Astrocyte of the cerebellum (primary cell): ENCODE data around the gene APP.

Source experiments
- DNase-seq: peaks from one replicate; pipeline ENCODE4 v3.0.0-alpha.2; 2011; ENCODE audit warnings: low read depth
- H3K4me3 ChIP-seq: 2 replicates; pipeline ENCODE4 v1.5.1; 2011; ENCODE audit warnings: mild to moderate bottlenecking, low read depth, low read length, moderate library complexity
- in situ Hi-C: cut with HindIII; loops from 2 replicates; pipeline ENCODE4 v1.10.0; 2017; ENCODE audit warnings: low sequenced_read_pairs
- TF ChIP-seq, protein P1 (sequence below): IDR thresholded peaks from 2 replicates; pipeline ENCODE4 v1.5.1; 2012; ENCODE audit warnings: low read length, low read depth, moderate library complexity, mild to moderate bottlenecking; ENCODE audit errors: missing control alignments

Gene APP

DNA sequence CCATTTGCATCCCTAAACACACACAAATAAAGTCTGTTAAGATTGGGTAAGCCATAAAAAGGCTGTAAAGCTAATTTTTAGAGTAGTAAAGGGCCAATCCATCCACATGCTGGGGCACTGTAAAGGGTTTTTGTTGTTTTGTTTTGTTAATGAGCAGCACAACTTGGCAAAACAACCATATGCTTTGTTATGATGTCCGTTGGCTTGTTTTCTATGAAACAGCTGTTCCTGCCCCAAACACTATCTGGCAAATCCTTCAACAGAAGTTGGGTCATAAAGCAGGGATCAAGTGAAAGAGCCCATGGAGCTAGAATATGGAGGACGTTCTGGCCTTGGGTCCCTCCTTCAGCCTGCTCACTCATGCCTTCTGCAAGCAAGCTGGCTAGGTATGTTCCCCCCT, 183.6 kb downstream of the APP start:
- TF ChIP-seq, protein P1, sequence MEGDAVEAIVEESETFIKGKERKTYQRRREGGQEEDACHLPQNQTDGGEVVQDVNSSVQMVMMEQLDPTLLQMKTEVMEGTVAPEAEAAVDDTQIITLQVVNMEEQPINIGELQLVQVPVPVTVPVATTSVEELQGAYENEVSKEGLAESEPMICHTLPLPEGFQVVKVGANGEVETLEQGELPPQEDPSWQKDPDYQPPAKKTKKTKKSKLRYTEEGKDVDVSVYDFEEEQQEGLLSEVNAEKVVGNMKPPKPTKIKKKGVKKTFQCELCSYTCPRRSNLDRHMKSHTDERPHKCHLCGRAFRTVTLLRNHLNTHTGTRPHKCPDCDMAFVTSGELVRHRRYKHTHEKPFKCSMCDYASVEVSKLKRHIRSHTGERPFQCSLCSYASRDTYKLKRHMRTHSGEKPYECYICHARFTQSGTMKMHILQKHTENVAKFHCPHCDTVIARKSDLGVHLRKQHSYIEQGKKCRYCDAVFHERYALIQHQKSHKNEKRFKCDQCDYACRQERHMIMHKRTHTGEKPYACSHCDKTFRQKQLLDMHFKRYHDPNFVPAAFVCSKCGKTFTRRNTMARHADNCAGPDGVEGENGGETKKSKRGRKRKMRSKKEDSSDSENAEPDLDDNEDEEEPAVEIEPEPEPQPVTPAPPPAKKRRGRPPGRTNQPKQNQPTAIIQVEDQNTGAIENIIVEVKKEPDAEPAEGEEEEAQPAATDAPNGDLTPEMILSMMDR: no peak
- DNase-seq: no peak
- in situ Hi-C loops: no loop called here
- no peak overlapping the region for H3K4me3 ChIP-seq

DNA sequence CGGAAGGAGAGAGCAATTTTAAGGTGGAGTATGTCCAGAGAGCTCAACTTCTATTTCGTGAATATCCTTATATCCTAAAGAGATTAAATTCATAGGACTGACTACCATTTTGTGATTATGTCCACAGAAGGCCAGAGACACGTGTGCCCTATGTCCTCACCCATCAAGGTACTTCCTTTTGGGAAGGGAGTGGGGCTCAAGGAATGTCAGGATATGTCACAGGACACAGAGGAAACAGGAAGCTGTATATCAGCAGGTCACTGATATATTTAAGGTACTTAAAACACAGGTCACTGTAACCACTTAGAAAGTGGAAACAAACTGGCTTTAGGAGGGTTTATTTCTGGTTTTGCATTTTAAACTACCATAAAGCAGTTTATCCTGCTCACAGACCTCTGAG, 184.6 kb downstream of the APP start:
- no peak overlapping the region for H3K4me3 ChIP-seq
- no peak for DNase-seq
- TF ChIP-seq, protein P1: no peak
- in situ Hi-C loops: no loop called here

DNA sequence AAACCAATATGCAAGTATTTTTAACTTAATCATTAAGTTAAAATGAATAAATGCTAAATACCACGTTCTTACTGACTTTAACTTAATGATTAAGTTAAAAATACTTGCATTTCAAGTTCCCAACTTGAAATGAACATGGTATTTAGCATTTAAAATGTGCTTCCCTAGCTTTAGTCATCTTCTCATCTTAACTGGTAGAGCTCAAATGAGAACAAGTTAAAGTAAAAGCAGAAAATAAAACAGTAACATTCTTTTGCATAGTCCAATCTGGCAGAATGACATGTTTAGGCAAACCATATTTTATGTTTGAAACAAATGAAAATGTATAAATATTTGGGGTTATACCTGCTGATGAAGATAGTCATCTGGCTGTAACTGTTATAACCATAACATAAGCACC, 186.0 kb downstream of the APP start:
- no peak for DNase-seq
- in situ Hi-C loops: no loop called here
- no peak overlapping the region for H3K4me3 ChIP-seq
- TF ChIP-seq, protein P1: no peak

DNA sequence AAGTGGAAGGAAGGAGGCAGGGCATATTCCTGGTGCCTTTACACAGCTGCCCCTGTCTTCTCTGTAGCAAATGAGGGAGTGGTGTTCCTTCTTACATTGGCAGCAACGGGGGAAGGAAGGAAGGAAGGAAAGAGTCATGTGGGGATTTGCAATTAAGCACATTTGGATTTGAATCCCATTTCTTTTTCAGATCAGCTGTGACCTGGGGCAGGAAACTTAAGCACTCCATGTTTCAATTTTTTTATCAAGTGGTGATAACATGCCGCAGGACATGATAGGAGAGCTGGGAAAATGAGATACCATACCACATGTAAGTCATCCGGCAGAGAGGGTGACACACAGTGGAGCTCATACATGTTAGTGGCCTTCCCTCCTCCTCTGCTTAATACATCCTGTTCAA, 186.8 kb downstream of the APP start:
- TF ChIP-seq, protein P1: no peak
- DNase-seq: no peak
- in situ Hi-C loops: no loop called here
- H3K4me3 ChIP-seq: no peak overlapping the region

DNA sequence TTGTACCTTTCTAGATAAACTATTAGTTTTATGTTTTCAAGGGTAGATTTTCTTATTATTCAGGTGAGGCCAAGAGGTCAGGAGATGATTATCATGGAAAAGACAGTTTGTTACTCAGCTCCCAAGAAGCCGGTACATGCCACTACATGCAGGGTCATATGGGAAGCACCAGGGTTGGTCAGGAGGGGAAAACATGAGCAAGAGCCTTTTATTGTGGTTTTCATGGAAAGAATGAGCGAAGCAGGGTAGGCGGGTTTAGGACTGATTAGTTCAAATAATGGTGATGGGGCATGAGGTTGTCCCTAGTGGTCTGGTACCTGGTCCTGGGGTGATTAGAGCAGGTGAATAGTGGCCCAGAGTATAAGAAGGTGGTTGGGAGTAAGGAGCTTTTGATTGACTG, 189.9 kb downstream of the APP start:
- no peak for DNase-seq
- H3K4me3 ChIP-seq: no peak overlapping the region
- TF ChIP-seq, protein P1: no peak
- in situ Hi-C loops: no loop called here

DNA sequence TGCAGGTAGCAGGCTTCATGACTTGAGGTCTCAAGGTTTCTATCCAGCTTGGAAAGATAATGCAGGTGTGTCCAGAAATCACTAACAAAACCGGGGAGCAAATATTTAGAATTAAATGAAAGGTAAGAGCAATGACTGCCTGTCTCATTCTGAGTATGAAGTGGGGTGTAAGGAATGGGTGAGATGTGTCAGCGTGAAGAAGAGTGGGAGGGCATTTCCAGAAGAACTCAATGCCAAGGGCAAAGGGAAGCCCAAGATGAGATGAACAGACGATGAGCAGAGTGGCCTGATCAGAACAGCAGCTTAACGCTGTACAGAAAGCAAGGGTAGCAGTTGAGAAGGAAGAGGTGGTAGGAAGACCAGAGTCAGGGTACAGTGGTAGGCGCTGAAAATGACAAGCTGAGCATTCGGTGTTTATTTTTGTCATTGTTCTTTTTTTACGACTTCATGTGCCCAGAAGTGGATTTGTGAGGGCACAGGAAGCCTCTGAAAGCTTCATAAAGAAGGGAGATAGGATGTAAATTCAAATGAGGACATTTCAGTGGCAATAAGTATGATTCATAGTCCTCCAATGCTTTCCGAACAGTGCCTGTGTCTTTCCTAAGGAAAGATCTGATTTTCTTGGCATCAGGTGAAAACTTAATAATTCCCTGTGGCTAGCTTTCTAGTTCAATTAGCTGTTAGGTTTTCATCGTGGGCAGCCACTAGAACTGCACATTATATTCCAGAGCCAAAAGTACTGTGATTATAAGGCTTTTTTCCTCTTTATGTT, 190.5 kb downstream of the APP start:
- DNase-seq: no peak
- in situ Hi-C loops: no loop called here
- H3K4me3 ChIP-seq: no peak overlapping the region
- TF ChIP-seq, protein P1: no peak
